HT-29 (cell line): ENCODE data around the gene FGD2. TPM values are rescaled to one million over a fixed set of nuclear protein-coding genes. Genes with fewer than 3 reads are reported as not detected.
A peak's percentile ranks its signal among the peaks of the same experiment; 100 is the strongest.
"Not testable (repeated sequence)": the region's sequence is repeated elsewhere in the genome, so short reads cannot be mapped to it uniquely, and the experiment has no call there.

Source experiments
- DNase-seq: peaks from one replicate; pipeline ENCODE4 v3.0.0-alpha.2; 2015; ENCODE audit warnings: low spot score
- total RNA-seq: library from RNA; depleted of rRNA; stranded (reverse); fragments of >200 nt; shearing (Covaris generic); gene quantifications from 2 replicates; pipeline ENCODE4 v1.2.3, GENCODE V29; 2014; rRNA removed

Gene FGD2
- total RNA-seq, 1 experiment from 2014 or later: 0.53 TPM

DNA sequence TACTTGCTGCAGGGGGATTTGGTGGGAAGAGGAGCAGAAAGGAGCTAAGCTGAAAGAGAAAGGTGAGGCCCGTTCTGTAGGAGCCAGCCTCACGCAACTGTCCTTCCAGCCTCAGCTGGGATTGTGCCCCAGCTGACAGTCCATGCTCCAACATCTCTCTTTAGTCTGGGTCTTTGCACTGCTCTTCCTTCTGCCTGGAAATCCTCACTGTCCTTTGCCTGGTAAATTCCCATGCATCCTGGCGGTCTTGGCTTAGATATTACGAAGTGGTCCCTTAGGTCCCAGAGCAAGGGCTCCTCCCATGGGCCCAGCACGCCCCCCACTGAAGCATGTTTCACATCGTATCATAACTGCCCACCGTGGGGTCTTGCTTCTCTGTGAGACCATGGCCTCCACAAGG is 52.2 kb downstream of the FGD2 start:
- DNase-seq: no peak

DNA sequence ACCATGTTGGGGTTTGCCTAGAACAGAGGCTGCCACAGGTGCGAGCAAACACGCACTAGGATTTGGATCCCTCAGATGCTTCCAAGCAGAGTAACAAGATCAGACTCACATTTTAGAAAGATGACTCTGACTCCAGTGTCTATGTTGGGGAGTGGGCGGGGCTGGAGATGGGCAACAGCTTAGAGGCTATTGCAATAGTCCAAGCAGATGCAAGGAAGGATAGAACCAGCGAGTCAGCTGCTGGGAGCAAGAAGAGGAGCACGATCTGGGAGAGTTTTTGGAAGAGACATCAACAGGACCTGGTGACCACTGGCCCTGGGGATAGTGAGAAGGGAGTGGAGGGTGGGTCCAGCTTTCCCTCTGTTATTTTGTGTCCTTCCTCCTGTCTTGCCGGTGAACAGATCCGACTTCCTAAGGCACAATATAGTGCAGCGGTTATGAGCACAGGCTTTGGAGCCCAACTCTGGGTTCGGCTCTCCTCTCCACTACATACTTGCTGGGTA is 52.7 kb downstream of the FGD2 start:
- DNase-seq: no peak

DNA sequence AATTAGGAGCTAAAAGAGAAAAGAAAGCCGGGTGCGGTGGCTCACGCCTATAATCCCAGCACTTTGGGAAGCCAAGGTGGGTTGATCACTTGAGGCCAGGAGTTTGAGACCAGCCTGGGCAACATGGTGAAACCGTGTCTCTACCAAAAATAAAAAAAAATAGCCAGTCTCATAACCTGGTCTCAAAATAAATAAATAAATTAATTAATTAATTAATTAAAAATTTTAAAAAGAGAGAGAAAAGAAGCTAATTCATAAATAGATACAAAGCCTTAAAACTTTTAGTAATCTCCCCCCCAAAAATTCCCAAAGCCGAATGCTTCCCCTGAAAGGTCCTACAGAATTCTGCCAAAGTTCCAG is 53.5 kb downstream of the FGD2 start:
- DNase-seq: not testable (repeated sequence)

DNA sequence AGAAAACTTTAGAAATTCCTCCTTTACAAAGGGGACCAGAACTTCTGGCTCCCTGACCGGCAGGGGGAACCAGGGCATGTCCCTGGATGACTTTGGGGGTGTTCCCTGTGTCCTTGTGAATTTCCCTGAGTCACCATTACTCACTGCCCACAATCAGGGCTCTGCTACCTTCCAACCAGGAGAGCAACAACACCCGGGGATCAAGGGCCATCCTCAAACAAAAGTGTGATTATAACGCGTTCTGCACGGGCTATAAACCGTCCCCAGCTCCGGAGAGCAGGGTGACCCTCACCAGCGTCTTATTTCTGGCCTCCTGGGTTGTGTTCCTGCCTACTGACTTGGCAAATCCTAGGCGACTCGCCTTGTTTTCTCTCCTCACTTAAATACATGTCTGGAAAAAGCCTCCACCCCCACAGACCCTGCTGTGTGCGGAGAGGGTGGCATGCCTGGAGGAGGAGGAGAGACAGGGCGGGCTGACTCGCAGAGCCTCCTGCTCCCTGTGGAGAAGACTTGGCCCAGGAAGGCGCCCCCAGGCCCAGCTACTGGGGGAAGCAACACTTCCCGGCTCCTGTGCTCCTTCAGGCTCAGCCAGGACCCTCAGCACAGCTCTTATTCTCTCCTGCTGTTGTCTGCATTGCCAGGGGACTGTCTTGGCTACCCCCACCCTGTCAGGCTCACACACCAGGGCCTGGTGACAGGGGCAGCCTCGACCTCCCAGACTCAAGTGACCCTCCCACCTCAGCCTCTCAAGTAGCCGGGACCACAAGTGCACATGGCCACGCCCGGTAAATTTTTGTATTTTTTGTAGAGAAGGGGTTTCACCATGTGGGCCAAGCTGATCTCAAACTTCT is 54.1 kb downstream of the FGD2 start:
- peak; percentile 91 for DNase-seq

DNA sequence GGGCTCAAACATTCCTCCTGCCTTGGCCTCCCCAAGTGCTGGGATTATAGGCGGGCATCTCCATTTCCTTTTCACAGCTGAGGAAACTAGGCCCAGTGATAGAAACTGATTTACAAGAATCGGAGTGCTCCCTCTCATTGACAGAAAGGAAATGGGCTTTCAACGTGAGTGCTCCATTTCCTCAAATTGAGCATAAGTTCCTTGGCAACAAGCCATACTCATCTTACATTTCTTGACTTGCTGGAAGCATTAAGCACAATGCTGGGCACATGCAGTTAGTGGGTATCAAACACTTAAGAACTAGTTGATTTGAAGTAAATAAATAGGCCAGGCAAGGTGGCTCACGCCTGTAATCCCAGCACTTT is 54.7 kb downstream of the FGD2 start:
- DNase-seq: no peak

DNA sequence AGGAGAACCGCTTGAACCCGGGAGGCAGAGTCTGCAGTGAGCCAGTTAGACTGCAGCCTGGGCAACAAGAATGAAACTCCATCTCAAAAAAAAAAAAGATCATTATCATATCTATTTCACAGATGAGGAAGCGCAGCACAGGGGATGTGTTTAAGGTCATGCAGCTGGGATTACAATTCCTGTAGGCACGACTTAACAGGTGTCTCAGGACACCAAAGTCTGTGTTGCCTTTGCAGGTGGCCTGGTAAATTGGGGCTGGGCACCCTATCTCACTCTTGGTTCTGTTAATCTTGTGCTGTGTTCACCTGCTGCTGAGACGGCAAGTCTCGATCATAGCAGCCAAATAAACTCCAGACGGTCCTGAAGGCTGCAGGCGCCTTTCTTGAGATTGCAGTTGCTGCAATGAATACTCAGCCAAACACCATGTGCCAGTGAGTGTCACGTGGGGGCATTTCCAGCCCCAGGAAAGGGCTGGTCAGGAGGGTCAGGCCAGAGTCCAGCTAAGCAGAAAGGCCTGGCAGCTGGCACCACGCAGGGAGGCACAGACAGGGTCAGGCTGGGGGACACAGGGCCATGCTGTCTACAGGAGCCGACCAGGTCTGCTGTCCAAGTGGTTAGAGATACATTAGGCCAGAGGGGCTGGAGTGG is 55.8 kb downstream of the FGD2 start:
- DNase-seq: no peak

DNA sequence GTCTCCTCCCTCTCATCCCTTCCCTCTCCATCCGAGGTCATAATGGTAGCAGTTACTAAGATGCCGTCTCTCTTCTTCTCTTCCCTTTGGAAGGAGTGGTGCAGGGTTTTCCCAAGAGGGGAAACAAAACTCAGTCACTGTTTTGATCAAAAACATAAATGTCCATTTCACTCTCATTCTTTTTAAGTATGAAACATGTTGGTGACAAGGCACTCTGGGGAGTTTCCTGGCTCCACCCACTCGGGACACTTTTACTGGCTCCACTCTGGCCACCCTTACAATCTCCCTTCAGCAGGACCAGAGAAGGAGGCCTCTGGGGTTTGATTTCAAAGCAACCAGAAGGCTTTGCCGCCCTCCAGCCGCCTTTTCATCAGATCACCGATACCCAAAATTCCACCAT is 57.0 kb downstream of the FGD2 start:
- no peak for DNase-seq

GRCh38 chr6:37068356-37069270 is 63.2 kb downstream of the FGD2 start:
- DNase-seq: no peak

- DNase-seq: no peak
Observed at GRCh38 chr6:37069639-37070038, 64.2 kb downstream of the FGD2 start.

DNA sequence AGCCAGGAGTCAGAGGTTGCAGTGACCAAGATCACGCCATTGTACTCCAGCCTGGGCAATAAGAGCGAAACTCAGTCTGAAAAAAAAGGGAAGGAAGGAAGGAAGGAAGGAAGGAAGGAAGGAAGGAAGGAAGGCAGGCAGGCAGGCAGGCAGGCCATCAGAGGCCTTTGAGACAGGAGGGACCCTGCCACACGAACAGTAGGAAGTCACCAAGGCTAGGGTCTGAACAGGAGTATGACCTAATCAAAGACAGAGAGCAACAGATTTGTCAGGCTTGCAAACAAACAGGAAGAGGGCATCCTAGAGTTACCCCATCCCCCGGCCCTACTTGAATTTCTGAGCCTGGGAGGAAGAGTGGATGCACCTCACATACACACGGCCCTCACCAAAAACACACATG is 67.1 kb downstream of the FGD2 start:
- no peak for DNase-seq

GRCh38 chr6:37074053-37074827 is 68.8 kb downstream of the FGD2 start:
- no peak for DNase-seq

DNA sequence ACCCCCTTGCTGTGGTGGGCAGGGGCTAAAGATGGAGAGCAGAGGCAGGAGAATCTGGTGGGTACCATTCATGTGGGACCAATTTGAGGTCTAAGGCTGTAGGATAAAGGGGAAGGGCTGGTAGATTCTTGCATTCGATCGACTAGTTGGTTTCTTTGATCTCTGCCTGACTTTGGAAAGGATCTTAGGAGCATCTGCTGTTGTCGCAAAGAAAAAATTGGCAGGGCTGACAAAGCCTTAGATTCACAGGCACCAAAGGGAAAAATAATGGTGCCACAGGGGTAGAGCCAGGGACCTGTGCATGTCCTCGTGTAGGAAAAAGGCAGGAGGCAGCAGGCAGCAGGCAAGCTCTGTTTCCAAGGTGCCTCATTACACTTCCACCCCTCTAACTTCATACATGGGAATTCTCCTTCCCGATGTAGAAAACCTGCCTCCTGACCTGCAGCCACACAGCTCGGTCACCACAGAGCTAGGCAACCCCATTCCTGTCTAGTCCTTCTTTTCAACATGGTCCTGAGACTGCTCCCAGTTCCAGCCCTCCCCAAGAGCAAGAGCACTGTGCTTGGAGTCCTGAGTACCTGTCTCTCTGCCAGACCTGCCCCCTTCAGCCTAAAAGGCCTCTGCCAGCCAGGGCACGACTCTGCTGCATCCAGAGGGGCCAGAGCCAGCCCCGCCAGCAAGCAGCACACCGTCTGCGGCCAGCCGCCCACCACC is 71.9 kb downstream of the FGD2 start:
- no peak for DNase-seq

- DNase-seq: no peak
Observed at GRCh38 chr6:37077905-37078296, 72.4 kb downstream of the FGD2 start.

Other genes starting within 250 kb of the FGD2 start
- gene CPNE5, start 166.2 kb upstream of the FGD2 start, total RNA-seq: 0.10 TPM in 1 of 2 replicates, not detected in the other
- gene PPIL1, start 130.9 kb upstream of the FGD2 start, total RNA-seq: 23.3 and 24.4 TPM in 2 replicates
- 16.9 and 19.1 TPM in 2 replicates for gene C6orf89, start 119.7 kb upstream of the FGD2 start, total RNA-seq
- 0.29 TPM in 1 of 2 replicates, not detected in the other for gene PI16, start 50.9 kb upstream of the FGD2 start, total RNA-seq
- gene MTCH1, start 19.5 kb upstream of the FGD2 start, total RNA-seq: 254 and 264 TPM in 2 replicates
- 20.0 and 23.6 TPM in 2 replicates for gene PIM1, start 164.5 kb downstream of the FGD2 start, total RNA-seq